ENCODE results near the gene PSMG2. TPM values are rescaled to one million over a fixed set of nuclear protein-coding genes. Genes with fewer than 3 reads are reported as not detected.
A peak's percentile ranks its signal among the peaks of the same experiment; 100 is the strongest.

PSMG2 gene
- total and polyA plus RNA-seq, 2 of the 13 experiments (the other 11 are each of a cell fraction or from before 2014, with no cell fraction given): 53.4 to 94.8 TPM

- TF ChIP-seq ZNF770 (CRISPR knock-in tag; IDR thresholded peaks at IDR 0.05) (peak; percentile 86), ZGPAT (CRISPR knock-in tag; IDR thresholded peaks at IDR 0.05) (0 out of 2 replicates have a peak, but pooled peaks have one; percentile 22), MED13 (CRISPR knock-in tag; IDR thresholded peaks at IDR 0.05) (no peak), PRMT3 (CRISPR knock-in tag; IDR thresholded peaks at IDR 0.05; ENCODE audit: borderline replicate concordance, low read depth) (no peak), ELF3 (CRISPR knock-in tag; IDR thresholded peaks at IDR 0.05) (0 out of 2 replicates have a peak, but pooled peaks have one; percentile 17), BHLHE40 (IDR thresholded peaks at IDR 0.05; ENCODE audit: low read length) (0 out of 2 replicates have a peak, but pooled peaks have one; percentile 1), XRCC5 (optimal IDR thresholded peaks at IDR 0.05; ENCODE audit: low read length) (peak; percentile 39), PCBP2 (optimal IDR thresholded peaks at IDR 0.05; ENCODE audit: low read depth, low read length, poor library complexity, severe bottlenecking) (no peak), SOX6 (IDR thresholded peaks at IDR 0.05) (no peak), SOX6 (CRISPR knock-in tag; IDR thresholded peaks at IDR 0.05) (peak; percentile 37; the same call in 1 of the 2 replicates), SMC3 (IDR thresholded peaks at IDR 0.05; ENCODE audit: low read length) (peak; percentile 97), ARID2 (CRISPR knock-in tag; IDR thresholded peaks at IDR 0.05; ENCODE audit: borderline replicate concordance) (no peak), NR2F2 (IDR thresholded peaks at IDR 0.05; ENCODE audit: borderline replicate concordance, low read depth) (no peak), BORCS8-MEF2B (CRISPR knock-in tag; IDR thresholded peaks at IDR 0.05) (no peak), JUNB (CRISPR knock-in tag; IDR thresholded peaks at IDR 0.05; ENCODE audit: borderline replicate concordance) (no peak), NR2F1 (CRISPR knock-in tag; IDR thresholded peaks at IDR 0.05) (peak in 1 of 2 experiments; percentile 42; a peak in 1 of 4 replicates), RAD21 (CRISPR knock-in tag; IDR thresholded peaks at IDR 0.05) (peak; percentile 88)
- TF ChIP-seq, protein P1, sequence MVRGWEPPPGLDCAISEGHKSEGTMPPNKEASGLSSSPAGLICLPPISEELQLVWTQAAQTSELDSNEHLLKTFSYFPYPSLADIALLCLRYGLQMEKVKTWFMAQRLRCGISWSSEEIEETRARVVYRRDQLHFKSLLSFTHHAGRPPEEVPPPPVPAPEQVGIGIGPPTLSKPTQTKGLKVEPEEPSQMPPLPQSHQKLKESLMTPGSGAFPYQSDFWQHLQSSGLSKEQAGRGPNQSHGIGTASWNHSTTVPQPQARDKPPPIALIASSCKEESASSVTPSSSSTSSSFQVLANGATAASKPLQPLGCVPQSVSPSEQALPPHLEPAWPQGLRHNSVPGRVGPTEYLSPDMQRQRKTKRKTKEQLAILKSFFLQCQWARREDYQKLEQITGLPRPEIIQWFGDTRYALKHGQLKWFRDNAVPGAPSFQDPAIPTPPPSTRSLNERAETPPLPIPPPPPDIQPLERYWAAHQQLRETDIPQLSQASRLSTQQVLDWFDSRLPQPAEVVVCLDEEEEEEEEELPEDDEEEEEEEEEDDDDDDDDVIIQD (CRISPR knock-in tag; IDR thresholded peaks at IDR 0.05; ENCODE audit: low read depth): 0 out of 2 replicates have a peak, but pooled peaks have one; percentile 12
Observed at GRCh38 chr18:12726774-12727550, 24.1 kb downstream of the PSMG2 start (continued).

All from HepG2 (cell line).